Kidney capillary endothelial cell (primary cell): ENCODE data around the gene EXOC6.

Experiments used
- DNase-seq: peaks from one replicate; pipeline ENCODE4 v3.0.0-alpha.2; 2018; ENCODE audit warnings: low spot score

Gene EXOC6, protein sequence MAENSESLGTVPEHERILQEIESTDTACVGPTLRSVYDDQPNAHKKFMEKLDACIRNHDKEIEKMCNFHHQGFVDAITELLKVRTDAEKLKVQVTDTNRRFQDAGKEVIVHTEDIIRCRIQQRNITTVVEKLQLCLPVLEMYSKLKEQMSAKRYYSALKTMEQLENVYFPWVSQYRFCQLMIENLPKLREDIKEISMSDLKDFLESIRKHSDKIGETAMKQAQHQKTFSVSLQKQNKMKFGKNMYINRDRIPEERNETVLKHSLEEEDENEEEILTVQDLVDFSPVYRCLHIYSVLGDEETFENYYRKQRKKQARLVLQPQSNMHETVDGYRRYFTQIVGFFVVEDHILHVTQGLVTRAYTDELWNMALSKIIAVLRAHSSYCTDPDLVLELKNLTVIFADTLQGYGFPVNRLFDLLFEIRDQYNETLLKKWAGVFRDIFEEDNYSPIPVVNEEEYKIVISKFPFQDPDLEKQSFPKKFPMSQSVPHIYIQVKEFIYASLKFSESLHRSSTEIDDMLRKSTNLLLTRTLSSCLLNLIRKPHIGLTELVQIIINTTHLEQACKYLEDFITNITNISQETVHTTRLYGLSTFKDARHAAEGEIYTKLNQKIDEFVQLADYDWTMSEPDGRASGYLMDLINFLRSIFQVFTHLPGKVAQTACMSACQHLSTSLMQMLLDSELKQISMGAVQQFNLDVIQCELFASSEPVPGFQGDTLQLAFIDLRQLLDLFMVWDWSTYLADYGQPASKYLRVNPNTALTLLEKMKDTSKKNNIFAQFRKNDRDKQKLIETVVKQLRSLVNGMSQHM

DNA sequence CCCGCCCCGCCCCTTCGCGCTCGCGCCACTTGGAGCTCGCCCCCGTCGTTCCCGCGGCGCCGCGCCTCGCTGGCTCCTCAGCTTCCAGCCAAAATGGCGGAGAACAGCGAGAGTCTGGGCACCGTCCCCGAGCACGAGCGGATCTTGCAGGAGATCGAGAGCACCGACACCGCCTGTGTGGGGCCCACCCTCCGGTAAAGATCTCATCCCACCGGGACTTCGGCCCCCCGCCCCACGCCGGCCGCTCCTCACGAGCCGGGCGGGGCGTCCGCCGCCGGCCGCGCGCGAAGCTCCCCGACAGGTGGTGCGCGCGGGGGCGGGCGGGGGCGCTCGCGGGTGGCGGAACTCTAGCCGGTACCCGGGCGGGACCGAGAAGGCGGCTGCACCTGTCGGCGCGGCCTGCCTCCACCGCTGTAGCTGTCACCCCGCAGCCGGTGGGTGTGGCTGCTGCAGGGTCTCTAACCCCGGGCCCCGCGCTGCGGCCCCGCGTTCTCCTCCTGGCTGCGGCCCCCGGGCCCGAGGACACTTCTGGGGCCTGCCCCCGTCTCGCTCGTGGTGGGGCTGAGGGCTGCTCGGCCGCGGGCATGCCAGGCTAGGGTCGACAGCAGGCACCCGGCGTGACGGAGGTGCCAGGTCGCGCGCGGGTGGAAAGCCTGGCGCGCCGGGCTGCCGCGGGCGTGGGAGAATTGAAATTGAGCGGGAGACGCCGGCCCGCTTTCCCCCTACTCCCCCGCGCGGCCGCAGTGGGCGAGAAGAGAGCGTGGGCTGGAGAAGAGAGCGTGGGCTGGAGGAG, at the start of gene EXOC6:
Gene EXOC6, plus strand, starts transcription at position 80 of the 793 bp plus-strand sequence. Its CDS starts 14 bp downstream, at position 94.
- peak; percentile 60 for DNase-seq

DNA sequence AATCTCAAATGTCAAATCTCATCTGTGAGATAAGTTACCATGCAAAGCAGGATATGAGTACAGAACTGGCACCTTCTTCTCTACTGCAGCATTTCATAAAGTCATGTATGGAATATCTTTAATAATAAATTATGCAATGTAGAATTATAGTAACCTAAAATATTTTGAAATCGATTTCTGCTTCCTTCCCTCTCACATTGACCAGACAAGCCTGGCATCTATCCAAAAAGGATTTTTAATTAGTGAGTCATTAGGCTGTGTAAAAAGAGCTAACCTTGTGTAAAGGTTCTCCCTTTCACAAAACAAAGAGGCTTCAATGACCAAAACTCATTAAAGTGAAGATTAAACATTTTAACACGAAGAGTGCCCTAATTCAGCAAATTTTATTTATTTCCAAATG, 48.8 kb upstream of the EXOC6 start:
- DNase-seq, result no peak

DNA sequence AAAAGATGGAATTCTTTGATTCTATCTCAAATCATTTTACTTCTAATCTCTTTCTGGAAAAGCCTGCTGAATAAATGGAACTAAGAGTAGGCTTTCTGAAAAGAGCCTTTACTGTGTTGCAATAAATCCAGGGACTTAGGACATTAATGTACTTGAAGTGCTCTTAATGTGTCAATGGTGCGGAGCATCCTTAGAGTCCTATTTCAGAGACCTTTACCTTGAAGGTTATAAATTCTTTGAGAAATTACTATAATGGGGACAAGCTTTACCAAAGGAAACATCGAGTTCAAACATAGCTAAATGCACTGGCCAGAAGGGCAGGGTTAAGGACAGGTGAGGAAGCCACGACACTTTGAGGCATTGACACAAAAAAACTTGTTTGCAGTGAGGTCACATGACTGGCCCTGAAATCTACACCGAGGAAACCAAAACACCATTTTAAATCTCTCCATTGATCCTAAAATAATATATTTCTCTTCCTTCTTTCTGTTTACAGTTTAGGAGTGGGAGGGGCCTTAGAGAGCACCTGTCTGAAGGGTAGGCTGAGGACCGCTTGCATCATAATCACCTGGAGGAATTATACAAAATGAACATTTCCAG, 48.1 kb upstream of the EXOC6 start:
- DNase-seq, result no peak

DNA sequence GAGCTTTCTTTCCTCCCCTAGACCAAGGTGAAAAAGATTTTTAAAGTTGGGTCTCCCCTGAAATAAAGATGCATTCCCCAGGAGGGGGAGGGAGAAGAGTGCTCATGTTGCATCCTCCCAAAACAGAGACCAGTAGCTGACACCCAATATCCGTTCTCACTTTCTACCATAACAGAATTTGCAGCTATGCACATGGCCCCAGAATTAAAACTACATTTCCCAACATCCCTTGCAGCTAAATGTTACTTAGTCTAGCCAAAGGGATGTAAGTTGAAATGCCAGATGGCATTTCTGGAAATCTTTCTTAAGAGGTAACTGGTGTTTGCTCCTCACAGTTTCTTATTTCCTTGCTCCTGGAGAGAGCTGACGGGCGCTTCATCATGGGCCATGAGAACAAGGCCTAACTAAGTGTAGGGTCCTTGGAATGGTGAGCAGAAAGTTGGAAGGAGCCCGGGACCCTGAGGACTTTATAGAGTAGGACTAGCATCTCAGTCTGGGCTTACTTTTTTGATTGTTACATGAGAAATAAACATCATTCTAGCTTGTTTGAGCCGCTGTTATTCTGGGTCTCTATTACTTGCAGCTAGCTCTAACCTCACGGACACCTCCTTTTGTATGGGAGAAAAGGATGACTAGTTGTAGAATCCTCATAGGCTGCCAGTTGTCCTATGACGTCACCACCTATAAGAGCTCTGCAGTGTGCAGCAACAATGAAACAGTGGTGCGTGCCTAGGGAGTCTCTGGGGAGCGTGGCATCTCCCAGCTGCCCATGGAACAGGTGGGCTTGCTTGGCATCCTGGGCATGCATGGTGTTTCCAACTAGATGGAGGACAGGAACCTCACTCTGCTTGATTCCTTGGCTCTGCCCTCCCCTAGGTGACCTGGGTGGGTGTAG, 46.1 kb upstream of the EXOC6 start:
- DNase-seq, result no peak

DNA sequence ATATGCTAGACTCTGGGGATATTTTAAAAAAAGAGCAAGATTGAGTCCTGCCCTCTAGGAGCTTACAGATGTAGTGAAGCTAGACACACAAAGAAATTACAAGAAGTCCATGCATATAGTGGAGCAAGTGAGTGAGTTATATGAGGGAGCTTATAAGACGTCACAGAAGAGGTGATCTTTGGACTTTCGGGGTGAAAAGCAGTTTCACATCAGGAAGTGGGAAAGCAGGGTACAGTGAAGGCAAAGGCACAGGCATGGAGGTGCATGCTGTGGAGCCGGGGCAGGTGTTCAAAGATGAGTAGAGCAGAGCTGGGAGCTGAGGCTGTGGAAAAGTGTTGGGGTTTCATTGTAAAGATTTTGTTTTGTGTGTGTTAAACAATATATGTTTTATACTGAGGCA, 38.5 kb upstream of the EXOC6 start:
- DNase-seq, result no peak

DNA sequence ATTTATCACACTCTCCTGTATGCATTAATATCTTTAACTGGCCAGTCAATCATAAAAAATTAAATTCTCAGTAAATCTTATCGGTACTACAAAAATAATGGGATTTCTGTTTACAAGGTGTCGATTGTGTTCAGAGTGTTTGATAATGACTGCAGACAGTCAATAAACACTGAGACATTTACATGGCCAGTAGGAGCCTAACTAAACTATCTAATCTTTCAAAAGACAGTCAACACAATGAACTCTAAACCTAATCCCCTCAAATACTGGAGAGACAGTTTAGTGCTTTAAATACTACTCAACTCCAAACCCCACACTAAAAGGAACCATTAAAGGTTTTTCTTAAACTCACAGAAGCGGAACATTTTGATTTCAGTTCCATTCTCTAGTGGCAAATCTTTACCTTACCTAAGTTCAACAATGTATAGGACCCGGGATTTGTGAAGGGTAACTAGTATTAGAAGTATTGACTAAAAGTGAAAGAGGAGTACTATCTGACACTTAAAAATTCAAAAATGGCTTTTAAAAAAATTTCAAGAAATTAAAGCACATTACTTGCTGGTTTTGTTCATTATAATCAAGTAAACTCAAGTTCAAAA, 37.3 kb upstream of the EXOC6 start:
- DNase-seq, result no peak

DNA sequence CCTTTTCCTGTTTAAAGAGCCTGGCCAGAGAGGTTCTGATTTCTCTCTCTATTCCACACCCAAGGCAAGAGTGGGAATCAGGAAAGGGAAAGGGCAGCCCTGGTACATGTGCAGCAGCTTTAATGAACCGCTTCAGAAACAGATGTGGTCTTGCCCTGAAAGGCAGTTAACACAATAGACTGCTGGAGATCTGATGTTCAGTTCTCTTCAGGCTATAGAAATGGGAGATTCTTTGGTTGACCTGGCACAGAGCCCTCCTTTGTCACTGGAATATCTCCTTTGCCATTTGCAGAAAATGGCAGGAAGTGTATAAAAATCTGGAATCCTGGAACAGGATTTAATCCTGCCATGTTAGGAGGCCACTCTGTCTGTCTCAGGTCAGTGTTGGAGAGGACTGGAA, 36.3 kb upstream of the EXOC6 start:
- peak; percentile 70 for DNase-seq

DNA sequence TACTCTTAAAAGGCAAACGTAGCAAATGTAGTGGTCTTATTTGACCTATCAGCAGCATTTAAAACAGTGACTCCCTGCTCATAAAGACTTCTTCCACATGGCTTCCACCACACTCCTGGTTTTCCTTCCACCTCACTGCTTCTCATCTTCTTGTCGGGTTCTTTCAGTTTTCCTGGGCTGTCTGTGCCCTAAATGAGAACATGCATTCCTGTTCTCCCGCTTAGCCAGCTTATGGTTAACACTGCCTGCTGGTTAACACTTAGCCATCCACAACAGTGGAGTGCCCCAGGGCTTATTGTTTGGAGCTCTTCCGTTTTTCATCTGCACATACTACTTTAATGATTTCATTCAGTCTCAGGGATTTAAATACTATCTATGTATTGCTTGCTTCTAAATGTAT, 34.3 kb upstream of the EXOC6 start:
- DNase-seq, result no peak

DNA sequence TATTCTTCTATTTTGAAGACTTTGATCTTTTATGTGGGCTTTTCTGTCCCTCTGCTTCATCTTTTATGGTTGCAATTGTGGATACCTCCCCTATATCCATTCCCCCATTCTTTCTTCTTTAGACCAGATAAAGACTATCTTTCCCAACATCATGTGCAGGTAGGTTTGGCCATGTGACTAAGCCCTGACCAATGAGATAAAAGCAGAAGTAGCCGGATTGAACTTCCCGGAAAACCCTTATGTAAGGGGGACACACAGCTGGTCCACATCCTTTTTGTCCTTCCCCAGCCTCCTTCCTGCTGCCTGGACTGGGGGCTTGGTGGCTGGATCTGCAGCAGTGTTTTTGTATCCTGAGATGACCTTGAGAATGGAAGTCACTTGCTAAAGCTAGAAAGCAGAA, 33.5 kb upstream of the EXOC6 start:
- no peak for DNase-seq

DNA sequence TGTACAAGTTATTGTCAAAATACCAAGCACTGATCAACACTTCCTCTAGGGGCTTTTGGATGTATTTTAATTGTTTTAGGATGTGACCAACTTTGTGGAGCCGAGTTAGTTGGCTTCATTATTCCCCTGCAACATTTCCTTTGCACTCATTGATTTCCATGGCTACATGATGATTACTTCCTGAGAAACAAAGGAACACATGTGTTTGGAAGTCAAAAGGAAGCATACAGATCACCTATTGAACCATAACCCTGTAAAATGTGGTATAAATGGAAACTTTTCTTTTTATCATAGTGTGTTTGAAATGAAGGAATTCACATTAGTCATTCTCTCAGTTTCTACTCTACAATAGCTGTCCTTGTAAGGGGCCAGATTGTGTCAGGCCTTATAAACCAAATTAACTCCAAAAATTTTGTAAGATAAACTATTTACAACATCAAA, 32.2 kb upstream of the EXOC6 start:
- peak; percentile 99 for DNase-seq

DNA sequence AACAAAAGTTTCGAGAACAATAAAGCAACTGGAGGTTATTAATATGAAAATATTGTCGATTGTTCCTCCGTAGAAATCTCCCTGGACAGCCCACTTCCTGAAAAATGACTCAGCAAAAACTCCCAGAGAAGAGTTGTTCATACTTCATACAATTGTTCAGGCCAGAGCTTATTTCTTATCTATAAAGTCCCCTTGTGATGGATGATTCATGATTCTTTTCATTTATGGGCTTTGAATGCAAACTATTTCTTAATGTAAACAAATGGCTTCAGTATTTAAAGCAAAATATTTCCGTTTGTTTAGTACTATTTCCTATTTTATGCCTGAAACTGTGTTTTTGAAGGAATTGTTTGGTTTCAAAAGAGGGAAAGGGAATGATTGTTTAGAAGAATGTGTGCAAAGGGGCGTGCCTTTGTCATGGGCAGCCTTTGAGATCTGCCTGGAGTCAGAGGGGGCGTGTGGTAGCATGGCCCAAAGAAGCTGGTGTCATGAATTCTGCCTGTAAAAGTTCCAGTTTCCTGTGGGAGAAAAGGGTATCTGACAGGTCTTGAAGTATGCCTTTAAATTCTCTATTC, 26.2 kb upstream of the EXOC6 start:
- peak; percentile 98 for DNase-seq

DNA sequence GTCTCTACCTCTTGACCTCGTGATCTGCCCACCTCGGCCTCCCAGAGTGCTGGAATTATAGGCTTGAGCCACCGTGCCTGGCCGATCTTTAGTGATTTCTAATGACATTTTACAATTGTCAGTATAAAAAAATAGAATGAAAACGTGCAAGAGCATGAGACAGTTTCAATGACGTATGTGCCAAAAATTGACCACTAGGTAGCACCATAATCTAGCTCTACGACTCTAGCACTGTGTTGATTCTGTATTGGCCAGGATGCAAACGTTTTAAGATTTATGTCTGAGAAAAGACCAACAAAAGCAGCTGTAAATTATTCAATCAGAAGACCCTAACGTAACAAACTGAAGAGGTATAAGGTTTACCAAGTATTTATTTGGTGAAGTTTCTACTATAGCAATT, 25.4 kb upstream of the EXOC6 start:
- DNase-seq, result peak; percentile 55

DNA sequence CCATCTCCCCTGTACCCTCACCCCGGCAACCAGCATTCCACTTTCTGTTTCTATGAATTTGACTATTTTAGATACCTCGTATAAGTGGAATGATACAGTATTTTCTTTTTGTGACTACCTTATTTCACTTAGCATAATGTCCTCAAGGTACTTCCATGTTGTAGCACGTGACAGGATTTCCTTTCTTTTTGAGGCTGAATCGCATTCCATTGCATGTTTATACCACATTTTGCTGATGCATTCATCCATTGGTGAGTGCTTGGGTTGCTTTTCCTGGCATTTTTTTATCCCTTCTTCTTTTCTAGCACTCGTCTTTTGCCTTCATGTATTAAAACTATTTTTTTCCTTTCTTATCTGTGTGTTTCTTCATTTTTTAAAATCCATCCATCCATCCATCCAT, 22.3 kb upstream of the EXOC6 start:
- DNase-seq, result no peak

DNA sequence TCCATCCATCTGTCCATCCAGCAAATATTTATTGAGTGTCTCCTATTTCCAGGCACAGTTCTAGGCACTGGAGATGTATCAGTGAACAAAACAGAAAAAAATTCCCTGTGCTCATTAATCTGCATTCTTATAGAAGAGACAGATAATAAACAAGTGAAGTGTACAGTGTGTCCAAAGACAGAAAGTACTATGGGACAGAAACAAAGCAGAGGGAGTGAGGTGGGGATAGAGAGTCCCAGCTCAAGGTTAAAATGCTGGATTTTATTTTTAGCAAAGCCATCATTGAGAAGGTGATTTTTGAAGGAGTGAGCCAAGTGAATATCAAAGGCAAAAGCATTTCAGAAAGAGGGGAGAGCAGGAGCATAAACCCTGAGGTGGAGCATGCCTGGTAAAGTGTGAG, 21.8 kb upstream of the EXOC6 start:
- DNase-seq, result no peak

DNA sequence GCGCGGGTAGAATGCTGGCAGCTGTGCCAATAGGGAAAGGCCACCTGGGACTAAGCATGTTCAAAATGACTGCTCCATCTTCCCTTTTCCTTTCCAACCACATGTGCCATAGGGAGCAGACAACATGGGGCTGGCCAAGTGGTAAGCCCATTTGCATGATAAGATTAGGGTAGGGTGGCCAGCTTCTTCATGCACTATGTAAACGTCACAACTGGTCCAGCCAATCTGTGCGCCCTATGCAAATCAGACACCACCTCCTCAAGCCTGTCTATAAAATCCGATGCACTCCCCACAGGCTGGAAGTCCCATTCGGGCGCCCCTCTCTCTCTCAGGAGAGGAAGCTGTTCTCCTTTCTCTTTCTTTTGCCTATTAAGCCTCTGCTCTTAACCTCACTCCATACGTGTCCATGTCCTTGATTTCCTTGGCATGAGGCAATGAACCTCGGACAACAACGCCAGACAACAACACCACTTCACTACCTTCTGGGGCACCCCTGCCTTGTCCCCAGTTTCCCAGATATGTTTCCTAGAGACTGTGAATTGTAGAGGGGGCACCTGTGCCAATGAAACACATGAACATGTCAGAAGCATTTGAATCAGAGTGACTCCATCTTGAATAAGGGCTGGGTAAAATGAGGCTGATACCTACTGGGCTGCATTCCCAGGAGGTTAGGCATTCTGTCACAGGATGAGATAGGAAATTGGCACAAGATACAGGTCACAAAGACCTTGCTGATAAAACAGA, 19.1 kb upstream of the EXOC6 start:
- no peak for DNase-seq

DNA sequence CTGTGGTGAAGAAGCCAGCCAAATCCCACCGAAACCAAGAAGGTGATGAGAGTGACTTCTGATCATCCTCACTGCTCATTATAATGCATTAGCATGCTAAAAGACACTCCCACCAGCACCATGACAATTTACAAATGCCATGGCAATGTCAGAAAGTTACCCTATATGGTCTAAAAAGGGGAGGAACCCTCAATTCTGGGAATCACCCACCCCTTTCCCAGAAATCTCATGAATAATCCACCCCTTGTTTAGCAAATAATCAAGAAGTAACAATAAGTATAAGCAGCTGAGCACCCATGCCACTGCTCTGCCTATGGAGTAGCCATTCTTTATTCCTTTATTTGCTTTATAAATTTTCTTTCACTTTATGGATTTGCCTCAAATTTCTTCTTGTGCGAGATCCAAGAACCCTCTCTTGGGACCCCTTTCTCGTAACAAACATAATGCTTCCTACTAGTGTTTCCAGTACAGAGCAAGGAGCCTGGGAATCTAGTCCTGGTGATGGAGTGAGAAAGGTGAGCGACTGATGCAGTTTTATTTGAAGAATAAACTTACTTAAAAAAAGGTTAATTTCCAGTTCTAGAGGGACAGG, 18.4 kb upstream of the EXOC6 start:
- DNase-seq, result no peak

DNA sequence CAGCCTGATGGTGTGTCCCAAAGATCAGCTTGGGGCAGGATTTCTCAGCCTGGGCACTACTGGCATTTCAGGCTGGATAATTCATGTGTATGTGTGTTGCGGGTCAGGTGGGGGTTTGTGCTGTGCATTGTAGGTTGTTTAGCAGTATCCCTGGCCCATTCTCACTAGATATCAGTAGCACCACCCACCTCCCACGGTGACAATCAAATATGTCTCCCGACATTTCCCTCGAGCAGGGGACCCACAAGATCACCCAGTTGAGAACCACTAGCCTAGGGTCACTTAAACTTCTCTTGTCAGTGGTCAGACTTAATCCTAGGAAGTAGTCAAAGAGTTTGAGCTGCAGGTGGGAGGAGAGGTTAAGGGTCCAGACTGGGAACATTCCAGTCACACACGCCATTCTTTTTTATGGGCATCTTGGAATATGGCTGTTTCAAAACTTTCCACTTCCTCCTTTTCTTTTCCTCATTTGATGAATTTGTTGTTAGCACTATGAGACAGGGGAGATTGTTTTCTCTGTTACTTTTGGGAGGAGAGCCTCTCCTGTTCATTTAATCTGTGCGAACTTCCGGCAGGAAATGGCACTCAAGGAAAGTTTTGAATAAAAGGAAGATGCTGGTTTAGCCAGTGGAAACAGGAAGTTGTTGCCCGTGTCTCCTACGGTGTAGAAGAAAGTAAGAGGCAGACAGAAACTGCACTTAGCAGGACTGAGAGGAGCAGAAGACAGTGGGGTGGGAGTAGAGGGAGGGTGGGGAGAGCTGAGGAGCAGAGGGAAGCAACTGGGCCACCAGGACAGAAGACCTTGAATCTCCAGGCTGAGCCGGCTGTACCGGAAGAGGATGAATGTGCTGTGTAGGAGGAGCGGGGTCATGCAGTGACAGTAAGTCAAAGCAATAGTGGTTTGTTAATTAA, 17.6 kb upstream of the EXOC6 start:
- no peak for DNase-seq

DNA sequence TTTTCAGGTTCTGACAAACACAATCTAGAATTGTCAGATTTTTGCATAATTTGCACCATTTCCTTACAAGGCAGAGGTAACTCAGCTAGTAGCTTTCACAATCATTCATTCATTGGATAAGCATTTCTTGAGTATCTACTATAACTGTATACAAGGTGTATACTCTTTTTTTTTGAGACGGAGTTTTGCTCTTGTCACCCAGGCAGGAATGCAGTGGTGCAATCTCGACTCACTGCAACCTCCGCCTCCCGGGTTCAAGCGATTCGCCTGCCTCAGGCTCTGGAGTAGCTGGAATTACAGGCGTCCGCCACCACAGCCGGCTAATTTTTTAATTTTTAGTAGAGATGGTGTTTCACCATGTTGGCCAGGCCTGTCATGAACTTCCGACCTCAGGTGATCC, 16.2 kb upstream of the EXOC6 start:
- no peak for DNase-seq
